Esophagus squamous epithelium (tissue), 5 donors: Measurements from ENCODE around the gene RNF8. TPM values are rescaled to one million over a fixed set of nuclear protein-coding genes. Genes with fewer than 3 reads are reported as not detected.
"Not testable (repeated sequence)": the region's sequence is repeated elsewhere in the genome, so short reads cannot be mapped to it uniquely, and the experiment has no call there.

ENCODE experiments used
- DNase-seq: peaks from one replicate; lab custom pipeline; 2025; lab: John Stamatoyannopoulos, UW
- H3K27ac ChIP-seq, 4 donors: fragments of 200-600 bp; sonication (generic); one replicate each; pipeline ENCODE4 v1.5.1; 2016 to 2019; ENCODE audit warnings: mild to moderate bottlenecking in 1 of 4
- H3K27me3 ChIP-seq, 4 donors: fragments of 200-600 bp; sonication (generic); 1 replicate in 3 of 4; 2 replicates in 1 of 4; pipeline versions ENCODE4 v1.5.1 to v1.6.0; 2017 to 2021; ENCODE audit warnings: antibody characterized with exemption in 1 of 4
- H3K36me3 ChIP-seq, 3 donors: fragments of 200-600 bp; sonication (generic); one replicate each; pipeline ENCODE4 v1.5.1; 2016 to 2019
- H3K4me1 ChIP-seq, 3 donors: fragments of 200-600 bp; sonication (generic); one replicate each; pipeline ENCODE4 v1.5.1; 2017 to 2019
- H3K4me3 ChIP-seq, 4 donors: fragments of 200-600 bp; sonication (generic); 1 replicate in 3 of 4; 2 replicates in 1 of 4; pipeline ENCODE4 v1.5.1; 2016 to 2019; ENCODE audit warnings: mild to moderate bottlenecking in 2 of 4, moderate library complexity in 1 of 4
- H3K9me3 ChIP-seq, 3 donors: fragments of 200-600 bp; sonication (generic); one replicate each; pipeline ENCODE4 v1.5.1; 2016 to 2019
- POLR2A ChIP-seq, 4 donors: fragments of 450-650 bp; IDR thresholded peaks; one replicate each; pipeline ENCODE4 v1.6.1; 2017; ENCODE audit warnings: antibody characterized with exemption in 4 of 4, mild to moderate bottlenecking in 4 of 4, moderate library complexity in 3 of 4
- WGBS, 2 donors: methylation state at CpG; one replicate each; pipeline ENCODE4 v1.1.5; 2018; 5-methylcytosine and 5-hydroxymethylcytosine counted together
- intact Hi-C: fragments of 100-400 bp; cut with DNase I; formaldehyde crosslinking; loops from one replicate; pipeline ENCODE4 v1.15.0; 2022
- small RNA-seq, 4 donors: library from RNA; depleted of rRNA; stranded (forward); fragments of <200 nt; gene quantifications; one replicate each; pipeline ENCODE3, GENCODE V24; 2016
- total RNA-seq, 4 donors: library from RNA; depleted of rRNA; stranded (reverse); fragments of >200 nt; gene quantifications; one replicate each; pipeline ENCODE4 v1.1.0, GENCODE V29; 2016
- TF ChIP-seq, protein P1 (sequence below), 6 experiments: fragments of 450-650 bp in 4 of 6; fragments of 200-600 bp in 2 of 6; sonication (generic) in 2 of 6; IDR thresholded peaks; one replicate each; pipeline ENCODE4 v1.5.1; 2016 to 2019; ENCODE audit warnings: antibody characterized with exemption in 6 of 6, mild to moderate bottlenecking in 4 of 6, moderate library complexity in 4 of 6
- donor health status: DM: yes; HTN: yes; CAD: no.

Gene RNF8
- total RNA-seq, 4 donors from 2014 or later, result 17.2 to 24.0 (median 19.7) TPM

DNA sequence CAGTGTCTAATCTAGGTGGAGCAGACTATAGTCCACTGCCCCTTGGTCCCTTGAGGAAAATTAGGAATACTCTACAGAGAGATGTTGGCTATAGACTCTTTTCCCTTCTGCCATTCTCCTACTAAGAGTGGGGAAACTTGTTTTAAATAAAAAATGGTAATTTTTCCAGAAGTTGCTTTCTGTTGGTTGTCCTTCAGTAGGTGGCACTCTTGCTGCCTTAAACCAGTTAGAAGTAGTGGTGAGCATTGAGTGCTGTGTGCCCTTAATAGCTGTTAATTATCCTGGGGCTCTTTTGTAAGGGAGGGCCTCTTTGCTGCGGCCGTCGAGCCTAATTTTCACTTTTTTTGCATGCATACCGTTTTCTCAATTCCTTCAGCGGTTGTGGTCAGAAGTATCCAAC lies 82.0 kb downstream of the RNF8 start:
- H3K9me3 ChIP-seq, result no peaks in the 10 kb centered on the region
- DNase-seq, result no peak
- no peak overlapping the region for H3K27ac ChIP-seq
- no peak overlapping the region for H3K4me3 ChIP-seq
- H3K4me1 ChIP-seq, result peaks cover 6 to 32% (median 11%) of the 10 kb centered on the region in 3 donors
- peaks cover 6 to 55% (median 13%) of the 10 kb centered on the region in 3 donors for H3K36me3 ChIP-seq
- intact Hi-C loops, result no loop called here
- TF ChIP-seq POLR2A (IDR thresholded peaks at IDR 0.05), result no peak
- 85 to 91% methylated on average over 5 of the region's 5 CpGs for WGBS, 2 donors
- H3K27me3 ChIP-seq, result no peaks in the 10 kb centered on the region

GRCh38 chr6:37438930-37439329 lies 85.1 kb downstream of the RNF8 start:
- Histone ChIP-seq H3K9me3 (no peaks in the 10 kb centered on the region), H3K36me3 (peaks cover 6 to 74% (median 13%) of the 10 kb centered on the region in 3 donors)

DNA sequence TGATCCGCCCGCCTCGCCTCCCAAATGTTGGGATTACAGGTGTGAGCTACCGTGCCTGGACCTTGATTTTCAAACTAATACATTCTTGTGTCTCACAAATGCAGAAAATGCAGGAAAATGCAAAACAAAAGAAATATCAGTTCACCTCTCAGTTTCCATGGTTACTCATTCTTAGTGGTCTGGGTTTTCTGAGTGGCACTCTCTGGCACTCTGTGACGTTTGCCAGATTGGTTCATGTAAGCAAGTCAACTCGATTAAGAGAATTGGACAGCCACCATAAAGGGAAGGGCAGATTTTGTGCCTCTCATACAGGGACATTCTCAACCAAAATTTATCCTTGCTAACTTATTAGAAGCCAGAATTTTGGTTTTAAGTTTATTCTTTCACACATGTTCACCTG lies 87.9 kb downstream of the RNF8 start:
- Histone ChIP-seq H3K36me3 (peaks cover 20 to 87% (median 30%) of the 10 kb centered on the region in 3 donors), H3K4me1 (peaks cover 7 to 27% (median 8%) of the 10 kb centered on the region in 3 donors)

More at GRCh38 chr6:37438930-37439329, 85.1 kb downstream of the RNF8 start:
- intact Hi-C loops, result no loop called here
- 20 to 29% methylated on average over 1 of the region's 1 CpG for WGBS, 2 donors
- Histone ChIP-seq H3K4me1 (peaks cover 11 to 39% (median 17%) of the 10 kb centered on the region in 3 donors), H3K27me3 (no peaks in the 10 kb centered on the region), H3K27ac (no peak overlapping the region), H3K4me3 (no peak overlapping the region)
- DNase-seq, result no peak
- TF ChIP-seq, protein P1, sequence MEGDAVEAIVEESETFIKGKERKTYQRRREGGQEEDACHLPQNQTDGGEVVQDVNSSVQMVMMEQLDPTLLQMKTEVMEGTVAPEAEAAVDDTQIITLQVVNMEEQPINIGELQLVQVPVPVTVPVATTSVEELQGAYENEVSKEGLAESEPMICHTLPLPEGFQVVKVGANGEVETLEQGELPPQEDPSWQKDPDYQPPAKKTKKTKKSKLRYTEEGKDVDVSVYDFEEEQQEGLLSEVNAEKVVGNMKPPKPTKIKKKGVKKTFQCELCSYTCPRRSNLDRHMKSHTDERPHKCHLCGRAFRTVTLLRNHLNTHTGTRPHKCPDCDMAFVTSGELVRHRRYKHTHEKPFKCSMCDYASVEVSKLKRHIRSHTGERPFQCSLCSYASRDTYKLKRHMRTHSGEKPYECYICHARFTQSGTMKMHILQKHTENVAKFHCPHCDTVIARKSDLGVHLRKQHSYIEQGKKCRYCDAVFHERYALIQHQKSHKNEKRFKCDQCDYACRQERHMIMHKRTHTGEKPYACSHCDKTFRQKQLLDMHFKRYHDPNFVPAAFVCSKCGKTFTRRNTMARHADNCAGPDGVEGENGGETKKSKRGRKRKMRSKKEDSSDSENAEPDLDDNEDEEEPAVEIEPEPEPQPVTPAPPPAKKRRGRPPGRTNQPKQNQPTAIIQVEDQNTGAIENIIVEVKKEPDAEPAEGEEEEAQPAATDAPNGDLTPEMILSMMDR (IDR thresholded peaks at IDR 0.05), result no peak
- no peak for TF ChIP-seq POLR2A (IDR thresholded peaks at IDR 0.05)

GRCh38 chr6:37442416-37443215 lies 88.8 kb downstream of the RNF8 start:
- intact Hi-C loops, result no loop called here
- TF ChIP-seq, protein P1 (IDR thresholded peaks at IDR 0.05), result no peak
- TF ChIP-seq POLR2A (IDR thresholded peaks at IDR 0.05), result no peak
- Histone ChIP-seq H3K27ac (peak overlapping the region; percentile 40 to 79 (median 62)), H3K4me1 (peaks cover 7 to 27% (median 8%) of the 10 kb centered on the region in 3 donors), H3K36me3 (peaks cover 19 to 87% (median 28%) of the 10 kb centered on the region in 3 donors), H3K4me3 (peak overlapping the region in 3 of 4 donors; percentile 15 to 51 (median 23)), H3K27me3 (no peaks in the 10 kb centered on the region), H3K9me3 (no peaks in the 10 kb centered on the region)
- no peak for DNase-seq
- 7 to 14% methylated on average over 4 of the region's 4 CpGs for WGBS, 2 donors

More for the DNA sequence above, 87.9 kb downstream of the RNF8 start:
- intact Hi-C loops, result no loop called here
- Histone ChIP-seq H3K27me3 (no peaks in the 10 kb centered on the region), H3K9me3 (no peaks in the 10 kb centered on the region), H3K4me3 (no peak overlapping the region), H3K27ac (no peak overlapping the region)
- no peak for DNase-seq
- 84 to 93% methylated on average over 6 of the region's 6 CpGs for WGBS, 2 donors
- TF ChIP-seq, protein P1 (IDR thresholded peaks at IDR 0.05), result no peak
- TF ChIP-seq POLR2A (IDR thresholded peaks at IDR 0.05), result no peak

DNA sequence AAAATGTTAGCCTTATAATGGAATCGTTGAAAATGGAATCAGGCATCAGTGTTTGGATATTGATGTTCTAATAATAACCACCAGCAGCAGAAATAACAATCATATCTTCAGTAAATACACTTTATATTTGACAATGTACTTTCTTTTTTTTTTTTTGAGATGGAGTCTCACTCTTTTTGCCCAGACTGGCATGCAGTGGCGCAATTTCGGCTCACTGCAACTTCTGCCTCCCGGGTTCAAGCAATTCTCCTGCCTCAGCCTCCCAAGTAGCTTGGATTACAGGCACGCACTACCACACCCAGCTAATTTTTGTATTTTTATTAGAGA lies 89.4 kb downstream of the RNF8 start:
- H3K9me3 ChIP-seq, DNase-seq, H3K27me3 ChIP-seq, intact Hi-C loops: not testable (repeated sequence)
- Histone ChIP-seq H3K27ac (peak overlapping the region in 3 of 4 donors; percentile 40 to 79 (median 56)), H3K4me1 (peaks cover 7 to 27% (median 8%) of the 10 kb centered on the region in 3 donors), H3K36me3 (peaks cover 15 to 87% (median 24%) of the 10 kb centered on the region in 3 donors), H3K4me3 (peak overlapping the region in 3 of 4 donors; percentile 15 to 51 (median 23))
- 69 to 81% methylated on average over 5 of the region's 5 CpGs for WGBS, 2 donors

Small RNA genes lying within 50 kb of the gene (small RNA-seq; reads per million reads assigned to genes)
- gene RN7SL273P, result 0 reads per million in 4 donors

Other genes with a start within 250 kb of the RNF8 start
- 100 to 1,000 TPM in 2 of 4 donors, 10 to 100 TPM in 2; 57.3 to 206 (median 96.6) TPM for gene PIM1, start 183.8 kb upstream of the RNF8 start, total RNA-seq
- 10 to 100 TPM in 3 of 4 donors, 1 to 10 TPM in 1; 8.7 to 13.2 (median 10.4) TPM for gene TBC1D22B, start 96.2 kb upstream of the RNF8 start, total RNA-seq
- gene TMEM217, start 95.8 kb upstream of the RNF8 start, total RNA-seq, result 1 to 10 TPM; 1.4 to 4.7 (median 2.0) TPM
- 10 to 100 TPM; 15.2 to 30.5 (median 20.5) TPM for gene CMTR1, start 79.2 kb downstream of the RNF8 start, total RNA-seq
- gene CCDC167, start 145.9 kb downstream of the RNF8 start, total RNA-seq, result 10 to 100 TPM; 16.4 to 77.8 (median 41.6) TPM